Stomach (tissue), 9 donors: Measurements from ENCODE around the gene CD300C. TPM values are rescaled to one million over a fixed set of nuclear protein-coding genes. Genes with fewer than 3 reads are reported as not detected.
A peak's percentile ranks its signal among the peaks of the same experiment; 100 is the strongest.

Source experiments
- DNase-seq, 2 donors: peaks; one replicate each; pipeline versions ENCODE4 v3.0.0 to v3.0.0-alpha.2; 2013 to 2019
- H3K27ac ChIP-seq, 5 donors: fragments of 200-600 bp in 4 of 5; sonication (generic) in 4 of 5; one replicate each; pipeline ENCODE4 v1.5.1; 2013 to 2019; ENCODE audit warnings: mild to moderate bottlenecking in 1 of 5, moderate library complexity in 1 of 5
- H3K27me3 ChIP-seq, 3 donors: fragments of 200-600 bp; sonication (generic); one replicate each; pipeline ENCODE4 v1.5.1; 2017 to 2019; ENCODE audit warnings: mixed run types in 1 of 3
- H3K36me3 ChIP-seq, 4 donors: fragments of 200-600 bp; sonication (generic); 1 replicate in 3 of 4; 2 replicates in 1 of 4; pipeline ENCODE4 v1.5.1; 2016 to 2019
- H3K4me1 ChIP-seq, 4 donors: fragments of 200-600 bp; sonication (generic); one replicate each; pipeline ENCODE4 v1.5.1; 2016 to 2019
- H3K4me3 ChIP-seq, 4 donors: fragments of 200-600 bp; sonication (generic) in 3 of 4; one replicate each; pipeline ENCODE4 v1.5.1; 2016 to 2019; ENCODE audit warnings: mild to moderate bottlenecking in 1 of 4
- H3K9me3 ChIP-seq, 4 donors: fragments of 200-600 bp; sonication (generic); one replicate each; pipeline ENCODE4 v1.5.1; 2016 to 2019
- EP300 ChIP-seq: sonication (generic); formaldehyde crosslinking; IDR thresholded peaks from one replicate; pipeline ENCODE4 v1.6.1; 2017; ENCODE audit warnings: antibody characterized with exemption
- POLR2A ChIP-seq, 4 donors: fragments of 450-650 bp; IDR thresholded peaks; one replicate each; pipeline ENCODE4 v1.6.1; 2016; ENCODE audit warnings: antibody characterized with exemption in 4 of 4, control low read depth in 2 of 4, mild to moderate bottlenecking in 1 of 4, moderate library complexity in 1 of 4
- POLR2AphosphoS5 ChIP-seq, 3 donors: sonication (generic); formaldehyde crosslinking; IDR thresholded peaks; one replicate each; pipeline ENCODE4 v1.6.1; 2016; ENCODE audit warnings: antibody characterized with exemption in 3 of 3
- WGBS, 5 donors: extraction: QIAGEN DNeasy Blood & Tissue Kit in 3 of 5; methylation state at CpG; one replicate each; pipeline versions ENCODE4 v1.1.5 to v1.1.7; 2013 to 2018; 5-methylcytosine and 5-hydroxymethylcytosine counted together
- intact Hi-C: fragments of 100-400 bp; cut with DNase I; formaldehyde crosslinking; loops from one replicate; pipeline ENCODE4 v1.15.1; 2023; ENCODE audit warnings: low total_unique reads
- polyA plus RNA-seq, 3 donors: library from polyadenylated mRNA; stranded (reverse); fragments of 200-250 nt; gene quantifications; one replicate each; pipeline ENCODE4 v1.2.3, GENCODE V29; 2013
- total RNA-seq, 5 donors: library from RNA; depleted of rRNA; stranded (reverse); fragments of >200 nt; gene quantifications; one replicate each; pipeline versions ENCODE4 v1.1.0 to v1.2.3, GENCODE V29; 2014 to 2016
- TF ChIP-seq, protein P1 (sequence below), 7 experiments: fragments of 450-650 bp in 4 of 7; fragments of 200-600 bp in 3 of 7; sonication (generic) in 3 of 7; IDR thresholded peaks; one replicate each; pipeline ENCODE4 v1.5.1; 2016 to 2019; ENCODE audit warnings: antibody characterized with exemption in 7 of 7, control low read depth in 2 of 7, mild to moderate bottlenecking in 1 of 7
- donor health status: healthy with polysubstance abuse.
- donor health status: Bipolar disorder and iron deficiency.
- donor health status: healthy.

CD300C gene
- total and polyA plus RNA-seq, 8 donors: 0.13 to 1.6 (median 0.75) TPM; not detected in 5

DNA sequence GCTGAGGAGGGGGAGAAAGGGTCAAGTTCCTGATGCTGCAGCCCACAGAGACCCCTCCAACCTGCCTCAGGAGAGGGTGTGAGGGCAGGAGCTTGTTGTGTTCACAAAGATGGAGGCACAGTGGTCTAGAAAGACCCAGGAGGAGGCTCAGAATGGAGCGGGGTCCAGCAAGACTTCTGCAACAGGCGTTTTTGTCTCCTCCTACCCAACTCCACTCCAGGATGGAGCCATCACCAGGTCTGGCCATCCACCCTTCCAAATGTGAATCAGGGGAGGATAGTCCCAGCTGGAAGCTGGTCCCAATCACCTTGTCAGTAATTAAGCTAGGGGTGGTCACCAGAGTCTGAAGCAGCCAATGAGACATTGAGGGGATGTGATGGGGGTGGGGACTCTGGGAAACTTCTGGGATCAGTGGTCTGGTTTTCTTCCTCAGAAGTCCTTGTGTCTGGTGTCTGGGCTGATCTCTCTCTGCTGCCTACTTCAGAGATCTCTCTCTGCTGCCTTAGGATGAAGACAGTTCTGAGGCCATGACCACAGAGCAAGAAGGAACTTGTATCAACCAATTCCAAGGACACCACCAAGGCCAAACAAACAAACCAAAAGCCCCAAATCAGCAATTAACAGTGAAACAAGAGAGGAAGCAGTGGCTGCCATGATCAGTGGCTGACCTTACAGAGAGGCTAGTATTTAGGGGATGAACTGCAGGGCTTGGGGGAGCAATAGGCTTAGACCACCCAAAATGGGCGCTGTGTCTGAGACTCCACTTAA lies 29.2 kb downstream of the CD300C start:
- intact Hi-C loops: no loop called here
- H3K9me3 ChIP-seq: no peaks in the 10 kb centered on the region
- no peaks in the 10 kb centered on the region for H3K36me3 ChIP-seq
- 85 to 91% (median 87%) methylated on average over 3 of the region's 3 CpGs for WGBS, 5 donors
- TF ChIP-seq POLR2AphosphoS5 (IDR thresholded peaks at IDR 0.05) (no peak), POLR2A (IDR thresholded peaks at IDR 0.05) (no peak), EP300 (no peak)
- TF ChIP-seq, protein P1, sequence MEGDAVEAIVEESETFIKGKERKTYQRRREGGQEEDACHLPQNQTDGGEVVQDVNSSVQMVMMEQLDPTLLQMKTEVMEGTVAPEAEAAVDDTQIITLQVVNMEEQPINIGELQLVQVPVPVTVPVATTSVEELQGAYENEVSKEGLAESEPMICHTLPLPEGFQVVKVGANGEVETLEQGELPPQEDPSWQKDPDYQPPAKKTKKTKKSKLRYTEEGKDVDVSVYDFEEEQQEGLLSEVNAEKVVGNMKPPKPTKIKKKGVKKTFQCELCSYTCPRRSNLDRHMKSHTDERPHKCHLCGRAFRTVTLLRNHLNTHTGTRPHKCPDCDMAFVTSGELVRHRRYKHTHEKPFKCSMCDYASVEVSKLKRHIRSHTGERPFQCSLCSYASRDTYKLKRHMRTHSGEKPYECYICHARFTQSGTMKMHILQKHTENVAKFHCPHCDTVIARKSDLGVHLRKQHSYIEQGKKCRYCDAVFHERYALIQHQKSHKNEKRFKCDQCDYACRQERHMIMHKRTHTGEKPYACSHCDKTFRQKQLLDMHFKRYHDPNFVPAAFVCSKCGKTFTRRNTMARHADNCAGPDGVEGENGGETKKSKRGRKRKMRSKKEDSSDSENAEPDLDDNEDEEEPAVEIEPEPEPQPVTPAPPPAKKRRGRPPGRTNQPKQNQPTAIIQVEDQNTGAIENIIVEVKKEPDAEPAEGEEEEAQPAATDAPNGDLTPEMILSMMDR (IDR thresholded peaks at IDR 0.05): no peak
- H3K4me3 ChIP-seq: no peak overlapping the region
- peaks cover 0 to 15% (median 1%) of the 10 kb centered on the region in 3 donors for H3K27me3 ChIP-seq
- H3K4me1 ChIP-seq: no peaks in the 10 kb centered on the region
- no peak for DNase-seq
- H3K27ac ChIP-seq: no peak overlapping the region

DNA sequence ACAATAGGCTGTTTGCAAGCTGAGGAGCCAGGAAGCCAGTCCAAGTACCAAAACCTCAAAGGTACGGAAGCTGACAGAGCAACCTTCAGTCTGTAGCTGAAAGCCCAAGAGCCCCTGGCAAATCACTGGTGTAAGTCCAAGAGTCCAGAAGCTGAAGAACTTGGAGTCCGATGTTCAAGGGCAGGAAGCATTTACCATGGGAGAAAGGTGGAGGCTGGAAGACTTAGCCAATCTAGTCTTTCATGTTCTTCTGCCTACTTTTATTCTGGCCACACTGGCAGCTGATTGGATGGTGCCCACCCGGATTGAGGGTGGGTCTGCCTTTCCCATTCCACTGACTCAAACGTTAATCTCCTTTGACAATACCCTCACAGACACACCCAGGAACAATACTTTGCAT lies 30.0 kb downstream of the CD300C start:
- H3K36me3 ChIP-seq: no peaks in the 10 kb centered on the region
- H3K27ac ChIP-seq: no peak overlapping the region
- no peaks in the 10 kb centered on the region for H3K4me1 ChIP-seq
- no peaks in the 10 kb centered on the region for H3K9me3 ChIP-seq
- TF ChIP-seq EP300: no peak
- TF ChIP-seq POLR2AphosphoS5 (IDR thresholded peaks at IDR 0.05): no peak
- TF ChIP-seq, protein P1 (IDR thresholded peaks at IDR 0.05): no peak
- no peak for TF ChIP-seq POLR2A (IDR thresholded peaks at IDR 0.05)
- H3K27me3 ChIP-seq: peaks cover 0 to 15% (median 0%) of the 10 kb centered on the region in 3 donors
- no peak overlapping the region for H3K4me3 ChIP-seq
- no peak for DNase-seq
- WGBS, 5 donors: 71 to 78% (median 74%) methylated on average over 4 of the region's 4 CpGs
- intact Hi-C loops: no loop called here

DNA sequence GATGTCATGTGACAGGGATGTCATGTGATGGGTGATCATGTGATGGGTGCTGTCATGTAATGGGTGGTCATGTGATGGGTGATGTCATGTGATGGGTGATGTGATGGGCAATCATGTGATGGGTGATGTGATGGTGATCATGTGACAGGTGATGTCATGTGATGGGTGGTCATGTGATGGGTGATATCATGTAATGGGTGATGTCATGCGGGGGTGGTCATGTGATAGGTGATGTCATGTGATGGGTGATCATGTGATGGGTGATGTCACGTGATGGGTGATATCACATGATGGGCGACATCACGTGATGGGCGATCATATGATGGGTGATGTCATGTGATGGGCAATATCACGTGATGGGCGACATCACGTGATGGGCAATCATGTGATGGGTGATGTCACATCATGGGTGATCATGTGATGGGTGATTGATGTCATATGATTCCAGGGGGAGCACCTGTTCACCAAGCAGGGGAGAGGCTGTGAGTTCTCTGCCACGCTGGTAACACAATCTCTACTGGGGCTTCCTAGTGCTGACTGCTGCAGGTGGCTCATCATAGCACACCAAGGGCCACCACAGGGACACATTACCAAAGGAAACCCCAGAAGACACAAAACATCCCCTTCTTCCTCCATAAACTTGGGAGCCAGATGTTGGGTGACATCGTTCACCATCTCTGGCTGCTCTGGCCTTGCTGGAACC lies 31.1 kb downstream of the CD300C start:
- TF ChIP-seq POLR2A (IDR thresholded peaks at IDR 0.05) (no peak), POLR2AphosphoS5 (IDR thresholded peaks at IDR 0.05) (no peak), EP300 (no peak)
- TF ChIP-seq, protein P1 (IDR thresholded peaks at IDR 0.05): no peak
- intact Hi-C loops: no loop called here

DNA sequence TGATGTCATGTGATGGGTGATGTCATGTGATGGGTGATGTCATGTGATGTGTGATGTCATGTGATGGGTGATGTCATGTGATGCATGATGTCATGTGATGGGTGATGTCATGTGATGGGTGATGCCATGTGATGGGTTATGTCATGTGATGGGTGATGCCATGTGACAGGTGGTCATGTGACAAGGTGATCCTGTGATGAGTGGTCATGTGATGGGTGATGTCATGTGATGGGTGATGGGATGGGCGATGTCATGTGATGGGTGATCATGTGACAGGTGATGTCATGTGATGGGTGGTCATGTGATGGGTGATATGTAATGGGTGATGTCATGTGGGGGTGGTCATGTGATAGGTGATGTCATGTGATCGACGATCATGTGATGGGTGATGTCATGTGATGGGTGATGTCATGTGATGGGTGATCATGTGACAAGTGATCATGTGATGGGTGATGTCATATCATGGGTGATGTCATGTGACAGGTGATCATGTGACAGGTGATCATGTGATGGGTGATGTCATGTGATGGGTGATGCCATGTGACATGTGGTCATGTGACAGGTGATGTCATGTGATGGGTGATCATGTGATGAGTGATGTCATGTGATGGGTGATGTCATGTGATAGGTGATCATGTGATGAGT lies 31.8 kb downstream of the CD300C start:
- intact Hi-C loops: no loop called here
- H3K4me1 ChIP-seq: no peaks in the 10 kb centered on the region
- 19 to 99% (median 65%) methylated on average over 3 of the region's 3 CpGs for WGBS, 5 donors
- no peak for TF ChIP-seq POLR2AphosphoS5 (IDR thresholded peaks at IDR 0.05)
- no peak for TF ChIP-seq POLR2A (IDR thresholded peaks at IDR 0.05)
- TF ChIP-seq EP300: no peak
- TF ChIP-seq, protein P1 (IDR thresholded peaks at IDR 0.05): no peak
- no peaks in the 10 kb centered on the region for H3K9me3 ChIP-seq
- H3K36me3 ChIP-seq: no peaks in the 10 kb centered on the region
- DNase-seq: peak; percentile 25 to 60
- H3K27me3 ChIP-seq: peaks cover 0 to 15% (median 0%) of the 10 kb centered on the region in 3 donors
- no peak overlapping the region for H3K4me3 ChIP-seq
- no peak overlapping the region for H3K27ac ChIP-seq

More for the DNA sequence above, 31.1 kb downstream of the CD300C start:
- no peaks in the 10 kb centered on the region for H3K4me1 ChIP-seq
- peaks cover 0 to 15% (median 0%) of the 10 kb centered on the region in 3 donors for H3K27me3 ChIP-seq
- H3K4me3 ChIP-seq: no peak overlapping the region
- WGBS, 5 donors: 86 to 95% (median 93%) methylated on average over 10 of the region's 10 CpGs
- H3K9me3 ChIP-seq: no peaks in the 10 kb centered on the region
- no peak overlapping the region for H3K27ac ChIP-seq
- no peaks in the 10 kb centered on the region for H3K36me3 ChIP-seq
- peak in 1 of 2 donors; percentile 25 for DNase-seq
